DOHH2 (cell line): ENCODE data around the gene GOT2.

Experiments
- H3F3A ChIP-seq: fragments of 200-600 bp; sonication (generic), shearing (Covaris generic); 2 replicates; pipeline ENCODE4 v1.6.0; 2016; ENCODE audit warnings: antibody characterized with exemption, mild to moderate bottlenecking; ENCODE audit not compliant: control insufficient read depth, insufficient read depth
- H3K27ac ChIP-seq: fragments of 200-600 bp; sonication (generic); 2 replicates; pipeline ENCODE4 v1.5.1; 2014; ENCODE audit warnings: low read depth, mild to moderate bottlenecking, low read length, moderate library complexity
- H3K27me3 ChIP-seq: fragments of 200-600 bp; sonication (generic); 2 replicates; pipeline ENCODE4 v1.6.1; 2014; ENCODE audit warnings: mild to moderate bottlenecking, low read length, mixed read lengths; ENCODE audit not compliant: control insufficient read depth
- H3K36me3 ChIP-seq: fragments of 200-600 bp; sonication (generic); 2 replicates; pipeline ENCODE4 v1.6.1; 2014; ENCODE audit warnings: mild to moderate bottlenecking, low read length, moderate library complexity, mixed read lengths; ENCODE audit not compliant: control insufficient read depth
- H3K4me1 ChIP-seq: fragments of 200-600 bp; sonication (generic); 2 replicates; pipeline ENCODE4 v1.6.1; 2014; ENCODE audit warnings: mild to moderate bottlenecking, low read length, mixed read lengths; ENCODE audit not compliant: control insufficient read depth
- H3K4me2 ChIP-seq: fragments of 200-600 bp; sonication (generic); 2 replicates; pipeline ENCODE4 v1.6.0; 2014; ENCODE audit warnings: mild to moderate bottlenecking, low read length, moderate library complexity
- H3K4me3 ChIP-seq: fragments of 200-600 bp; sonication (generic); 2 replicates; pipeline ENCODE4 v1.5.1; 2014; ENCODE audit warnings: mild to moderate bottlenecking, low read length, mixed read lengths
- H3K79me2 ChIP-seq: fragments of 200-600 bp; sonication (generic); 2 replicates; pipeline ENCODE4 v1.6.1; 2014; ENCODE audit warnings: mild to moderate bottlenecking, low read length, mixed read lengths; ENCODE audit not compliant: control insufficient read depth
- H3K9me2 ChIP-seq: fragments of 200-600 bp; sonication (generic); replicated peaks from 2 replicates; pipeline ENCODE4 v1.6.1; 2014; ENCODE audit warnings: mild to moderate bottlenecking, low read length, mixed read lengths; ENCODE audit not compliant: control insufficient read depth
- H3K9me3 ChIP-seq: fragments of 200-600 bp; sonication (generic); 2 replicates; pipeline ENCODE4 v1.6.1; 2014; ENCODE audit warnings: antibody characterized with exemption, low read length, mixed read lengths; ENCODE audit not compliant: control insufficient read depth, insufficient read depth
- H4K20me1 ChIP-seq: fragments of 200-600 bp; sonication (generic); 2 replicates; pipeline ENCODE4 v1.6.0; 2014; ENCODE audit warnings: low read depth, mild to moderate bottlenecking, antibody characterized with exemption, low read length, moderate library complexity; ENCODE audit not compliant: control insufficient read depth, insufficient read depth
- EZH2phosphoT487 ChIP-seq: fragments of 200-600 bp; sonication (generic); IDR thresholded peaks from 2 replicates; pipeline ENCODE4 v1.6.1; 2017; ENCODE audit warnings: borderline replicate concordance, mild to moderate bottlenecking, antibody characterized with exemption, low read length, moderate library complexity, mixed read lengths
- TF ChIP-seq, protein P1 (sequence below): fragments of 200-600 bp; sonication (generic); IDR thresholded peaks from one replicate; pipeline ENCODE4 v1.5.1; 2014; ENCODE audit warnings: antibody characterized with exemption, mild to moderate bottlenecking, low read depth, low read length; ENCODE audit not compliant: poor library complexity, severe bottlenecking

Gene GOT2

DNA sequence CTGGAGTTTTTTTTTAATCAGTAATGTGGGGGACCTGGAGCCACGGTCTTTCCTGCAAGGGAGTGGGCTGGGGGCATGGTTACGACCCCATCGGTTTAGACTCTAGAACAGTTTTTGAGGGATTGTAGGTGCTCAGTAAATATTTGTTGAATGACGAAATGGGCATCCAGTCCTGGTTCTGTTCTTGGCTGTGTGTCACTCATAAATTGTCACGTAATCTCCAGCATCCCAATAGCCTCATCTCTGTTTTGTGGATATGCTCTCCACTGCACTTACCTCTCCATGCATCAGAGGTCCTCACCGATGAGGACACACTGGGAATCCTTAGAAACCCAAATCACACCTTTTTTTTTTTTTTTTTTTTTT is 49.0 kb downstream of the GOT2 start:
- Histone ChIP-seq H3K4me2 (peak overlapping the region; percentile 75), H3K9me3 (no peaks in the 10 kb centered on the region), H3K27me3 (no peaks in the 10 kb centered on the region), H3F3A (no peaks in the 10 kb centered on the region), H3K27ac (no peak overlapping the region), H3K36me3 (no peaks in the 10 kb centered on the region), H3K4me3 (peak overlapping the region; percentile 81), H3K9me2 (no peaks in the 10 kb centered on the region), H3K79me2 (no peaks in the 10 kb centered on the region), H4K20me1 (no peaks in the 10 kb centered on the region), H3K4me1 (peaks cover 10% of the 10 kb centered on the region)
- no peak for TF ChIP-seq EZH2phosphoT487
- TF ChIP-seq, protein P1, sequence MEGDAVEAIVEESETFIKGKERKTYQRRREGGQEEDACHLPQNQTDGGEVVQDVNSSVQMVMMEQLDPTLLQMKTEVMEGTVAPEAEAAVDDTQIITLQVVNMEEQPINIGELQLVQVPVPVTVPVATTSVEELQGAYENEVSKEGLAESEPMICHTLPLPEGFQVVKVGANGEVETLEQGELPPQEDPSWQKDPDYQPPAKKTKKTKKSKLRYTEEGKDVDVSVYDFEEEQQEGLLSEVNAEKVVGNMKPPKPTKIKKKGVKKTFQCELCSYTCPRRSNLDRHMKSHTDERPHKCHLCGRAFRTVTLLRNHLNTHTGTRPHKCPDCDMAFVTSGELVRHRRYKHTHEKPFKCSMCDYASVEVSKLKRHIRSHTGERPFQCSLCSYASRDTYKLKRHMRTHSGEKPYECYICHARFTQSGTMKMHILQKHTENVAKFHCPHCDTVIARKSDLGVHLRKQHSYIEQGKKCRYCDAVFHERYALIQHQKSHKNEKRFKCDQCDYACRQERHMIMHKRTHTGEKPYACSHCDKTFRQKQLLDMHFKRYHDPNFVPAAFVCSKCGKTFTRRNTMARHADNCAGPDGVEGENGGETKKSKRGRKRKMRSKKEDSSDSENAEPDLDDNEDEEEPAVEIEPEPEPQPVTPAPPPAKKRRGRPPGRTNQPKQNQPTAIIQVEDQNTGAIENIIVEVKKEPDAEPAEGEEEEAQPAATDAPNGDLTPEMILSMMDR, result no peak

DNA sequence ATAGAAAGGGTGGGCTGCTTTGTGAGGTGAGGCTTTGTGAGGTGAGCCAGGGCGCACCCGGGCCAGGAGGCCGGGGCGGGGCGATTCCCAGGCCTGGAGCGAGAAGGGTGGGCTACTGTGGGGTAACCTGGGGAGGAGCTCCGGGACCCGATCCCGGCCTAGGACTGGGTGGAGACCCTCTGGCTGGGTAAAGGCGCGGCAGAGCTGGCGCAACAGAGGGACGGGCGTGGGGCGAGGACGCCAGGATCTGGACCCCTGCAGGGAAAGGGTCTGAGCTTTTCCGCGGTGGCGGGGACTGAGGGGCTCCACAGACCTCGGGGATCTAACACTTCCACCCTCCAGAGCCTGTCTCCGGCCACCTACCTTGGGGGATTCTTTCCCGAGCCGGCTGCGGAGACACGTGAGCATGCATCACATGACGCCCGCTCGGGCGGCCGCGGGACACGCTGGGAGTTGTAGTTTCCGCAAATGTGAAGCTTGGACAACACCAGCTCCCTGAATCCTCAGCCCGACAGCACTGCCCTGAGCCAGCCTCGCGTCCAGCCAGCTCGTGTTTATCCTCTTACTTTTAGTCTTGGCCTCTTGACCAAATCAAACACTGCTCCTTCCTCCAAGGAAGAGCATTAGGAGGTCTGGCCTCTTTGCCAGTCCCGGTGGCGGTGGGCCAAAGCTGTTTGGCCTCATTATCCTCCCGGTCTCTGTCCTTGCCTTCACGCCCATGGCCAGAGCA is 49.6 kb downstream of the GOT2 start, which contains the start of gene SLC38A7:
Gene SLC38A7 (minus strand): TSS at position 417 of the 730 bp plus-strand sequence. CDS start 4,644 bp downstream, outside the sequence.
- Histone ChIP-seq H3K4me3 (peak within 1 kb of the TSS; percentile 81), H3K27me3 (no peaks in the 10 kb centered on the region), H3K4me2 (peak within 1 kb of the TSS; percentile 75), H3K9me3 (no peaks in the 10 kb centered on the region), H3K9me2 (no peaks in the 10 kb centered on the region), H4K20me1 (no peaks in the 10 kb centered on the region), H3K36me3 (no peaks in the 10 kb centered on the region), H3K27ac (no peak within 1 kb of the TSS), H3F3A (no peaks in the 10 kb centered on the region), H3K79me2 (no peaks in the 10 kb centered on the region), H3K4me1 (peaks cover 10% of the 10 kb centered on the region)
- TF ChIP-seq, protein P1, result no peak
- no peak for TF ChIP-seq EZH2phosphoT487

DNA sequence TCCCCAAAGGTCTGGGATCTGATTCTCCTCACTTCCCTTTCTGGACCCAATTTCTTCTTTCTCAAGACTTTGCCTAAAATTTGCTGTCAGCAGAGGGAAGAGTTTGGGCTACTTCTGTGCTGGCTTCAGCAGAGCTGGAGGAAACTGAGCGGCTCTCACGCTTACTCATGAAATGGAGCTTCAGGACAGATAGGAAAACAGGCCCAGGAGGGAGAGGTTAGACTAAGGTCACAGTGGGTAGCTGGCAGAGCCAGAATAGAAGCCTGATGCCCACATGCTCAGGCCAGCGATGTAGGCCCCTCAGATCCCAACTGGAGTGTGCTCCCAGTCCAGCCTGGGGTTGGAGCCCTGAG is 50.1 kb downstream of the GOT2 start:
- Histone ChIP-seq H4K20me1 (no peaks in the 10 kb centered on the region), H3K27ac (no peak overlapping the region), H3K36me3 (no peaks in the 10 kb centered on the region), H3K4me2 (peak overlapping the region; percentile 75), H3K27me3 (no peaks in the 10 kb centered on the region), H3K9me2 (no peaks in the 10 kb centered on the region), H3K4me3 (peak overlapping the region; percentile 81), H3K4me1 (peaks cover 10% of the 10 kb centered on the region), H3K79me2 (no peaks in the 10 kb centered on the region), H3F3A (no peaks in the 10 kb centered on the region), H3K9me3 (no peaks in the 10 kb centered on the region)
- TF ChIP-seq, protein P1, result no peak
- no peak for TF ChIP-seq EZH2phosphoT487
